Large intestine (tissue), 3 donors: Measurements from ENCODE around the gene CLSTN2. TPM values are rescaled to one million over a fixed set of nuclear protein-coding genes. Genes with fewer than 3 reads are reported as not detected.

Experiments used
- DNase-seq, 2 donors: peaks; one replicate each; pipeline versions ENCODE4 v3.0.0 to v3.0.0-alpha.2; 2013
- H3K27ac ChIP-seq: one replicate; pipeline ENCODE4 v1.5.1; 2013; ENCODE audit warnings: low read length
- H3K27me3 ChIP-seq: 2 replicates; pipeline ENCODE4 v1.6.1; 2013; ENCODE audit warnings: low read length; ENCODE audit not compliant: control insufficient read depth, insufficient read depth
- H3K36me3 ChIP-seq: 2 replicates; pipeline ENCODE4 v1.6.1; 2013; ENCODE audit warnings: low read length; ENCODE audit not compliant: control insufficient read depth, insufficient read depth
- H3K4me1 ChIP-seq: one replicate; pipeline ENCODE4 v1.6.1; 2013; ENCODE audit warnings: low read length; ENCODE audit not compliant: control insufficient read depth, insufficient read depth
- H3K4me3 ChIP-seq: one replicate; pipeline ENCODE4 v1.5.1; 2013; ENCODE audit warnings: low read length
- H3K9me3 ChIP-seq: one replicate; pipeline ENCODE4 v1.6.1; 2013; ENCODE audit warnings: mild to moderate bottlenecking, low read depth, low read length, moderate library complexity; ENCODE audit not compliant: control insufficient read depth
- WGBS: methylation state at CpG from one replicate; pipeline ENCODE4 v1.1.5; 2013; ENCODE audit warnings: low lambda C conversion rate; ENCODE audit not compliant: insufficient coverage; 5-methylcytosine and 5-hydroxymethylcytosine counted together
- polyA plus RNA-seq: library from polyadenylated mRNA; unstranded; fragments of 120-200 nt; gene quantifications from one replicate; pipeline ENCODE4 v1.2.1, GENCODE V29; 2013

CLSTN2 gene
- polyA plus RNA-seq, 1 donor, result 1.8 TPM

GRCh38 chr3:140164156-140164555 lies 229.2 kb downstream of the CLSTN2 start:
- no peak for DNase-seq
- 100% methylated on average over 1 of the region's 2 CpGs for WGBS

DNA sequence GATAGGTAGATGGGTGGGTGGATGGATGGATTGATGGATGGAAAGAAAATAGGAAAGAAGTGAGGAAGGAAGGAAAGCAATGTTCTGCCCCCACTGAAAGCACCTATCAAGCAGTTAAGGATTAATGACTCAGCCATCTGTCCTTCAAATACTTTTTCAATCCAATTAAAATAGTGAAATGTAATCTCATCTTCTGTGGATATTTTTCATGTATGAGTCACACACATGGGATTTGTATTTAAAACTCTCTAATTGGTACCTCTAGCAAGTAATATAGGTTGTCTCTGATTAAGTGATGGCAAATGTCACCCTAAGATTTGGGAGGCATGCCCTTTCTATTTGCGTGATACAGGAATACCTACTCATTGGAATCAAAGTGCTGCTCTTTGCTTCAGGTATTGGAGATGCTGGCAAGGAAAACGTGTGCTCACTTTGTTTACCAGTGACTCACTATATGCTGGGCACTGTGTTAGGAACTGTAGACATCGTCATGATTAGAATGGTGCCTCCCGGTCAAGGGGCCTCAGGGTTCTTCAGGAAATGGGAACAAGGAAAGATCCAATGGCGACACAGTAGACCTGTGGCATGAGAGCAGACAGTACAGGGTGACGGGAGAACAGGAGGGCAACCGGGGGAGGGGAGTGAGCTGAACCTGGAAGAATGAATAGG lies 230.1 kb downstream of the CLSTN2 start:
- no peak overlapping the region for H3K4me3 ChIP-seq
- DNase-seq, result no peak
- no CpG with 5 or more reads among the region's 7 CpGs for WGBS
- no peak overlapping the region for H3K27ac ChIP-seq
- no peaks in the 10 kb centered on the region for H3K36me3 ChIP-seq
- H3K4me1 ChIP-seq, result no peaks in the 10 kb centered on the region
- H3K27me3 ChIP-seq, result no peaks in the 10 kb centered on the region
- no peaks in the 10 kb centered on the region for H3K9me3 ChIP-seq

More at GRCh38 chr3:140164156-140164555, 229.2 kb downstream of the CLSTN2 start:
- H3K36me3 ChIP-seq, result no peaks in the 10 kb centered on the region
- no peaks in the 10 kb centered on the region for H3K4me1 ChIP-seq
- no peak overlapping the region for H3K27ac ChIP-seq
- no peak overlapping the region for H3K4me3 ChIP-seq
- H3K27me3 ChIP-seq, result no peaks in the 10 kb centered on the region
- H3K9me3 ChIP-seq, result no peaks in the 10 kb centered on the region

GRCh38 chr3:140165781-140166180 lies 230.8 kb downstream of the CLSTN2 start:
- H3K36me3 ChIP-seq, result no peaks in the 10 kb centered on the region
- H3K27ac ChIP-seq, result no peak overlapping the region
- H3K4me1 ChIP-seq, result no peaks in the 10 kb centered on the region
- no peaks in the 10 kb centered on the region for H3K27me3 ChIP-seq
- no peak overlapping the region for H3K4me3 ChIP-seq
- H3K9me3 ChIP-seq, result no peaks in the 10 kb centered on the region
- no peak for DNase-seq

- Histone ChIP-seq H3K27me3 (no peaks in the 10 kb centered on the region), H3K27ac (no peak overlapping the region), H3K9me3 (no peaks in the 10 kb centered on the region), H3K36me3 (no peaks in the 10 kb centered on the region), H3K4me1 (no peaks in the 10 kb centered on the region), H3K4me3 (no peak overlapping the region)
- DNase-seq, result no peak
- 80% methylated on average over 1 of the region's 5 CpGs for WGBS
Observed at GRCh38 chr3:140166861-140167599, 232.0 kb downstream of the CLSTN2 start.

- 69% methylated on average over 2 of the region's 5 CpGs for WGBS
- H3K9me3 ChIP-seq, result no peaks in the 10 kb centered on the region
- H3K4me3 ChIP-seq, result no peak overlapping the region
- no peak overlapping the region for H3K27ac ChIP-seq
- no peaks in the 10 kb centered on the region for H3K36me3 ChIP-seq
- H3K27me3 ChIP-seq, result no peaks in the 10 kb centered on the region
- no peak for DNase-seq
- H3K4me1 ChIP-seq, result no peaks in the 10 kb centered on the region
Observed at GRCh38 chr3:140167600-140168281, 232.8 kb downstream of the CLSTN2 start.

GRCh38 chr3:140170612-140171011 lies 235.6 kb downstream of the CLSTN2 start:
- Histone ChIP-seq H3K36me3 (no peaks in the 10 kb centered on the region), H3K4me1 (no peaks in the 10 kb centered on the region), H3K27ac (no peak overlapping the region), H3K4me3 (no peak overlapping the region), H3K9me3 (no peaks in the 10 kb centered on the region), H3K27me3 (no peaks in the 10 kb centered on the region)
- no CpG with 5 or more reads among the region's 1 CpG for WGBS
- no peak for DNase-seq

DNA sequence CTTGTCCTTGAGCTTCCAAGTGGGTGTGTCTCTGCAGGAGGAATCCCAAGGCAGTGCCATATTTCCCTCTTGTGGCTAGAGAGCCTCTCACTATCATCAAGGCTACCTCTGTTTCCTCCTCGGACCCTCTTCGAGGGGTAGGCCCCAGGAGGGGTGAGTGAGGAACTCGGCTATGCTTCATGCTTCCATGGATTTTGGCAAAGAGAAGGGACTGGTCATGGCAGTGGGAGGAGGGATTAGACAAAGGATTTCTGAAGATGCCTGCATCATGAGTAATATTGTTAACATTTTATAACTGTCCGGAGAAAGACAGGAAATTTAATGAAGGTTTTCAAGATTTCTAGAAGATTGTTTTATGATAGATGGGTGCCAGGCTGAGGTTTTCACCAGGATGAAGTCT lies 241.5 kb downstream of the CLSTN2 start:
- Histone ChIP-seq H3K4me1 (no peaks in the 10 kb centered on the region), H3K27ac (no peak overlapping the region), H3K4me3 (no peak overlapping the region), H3K27me3 (no peaks in the 10 kb centered on the region), H3K36me3 (no peaks in the 10 kb centered on the region), H3K9me3 (no peaks in the 10 kb centered on the region)
- no CpG with 5 or more reads among the region's 4 CpGs for WGBS
- DNase-seq, result no peak

DNA sequence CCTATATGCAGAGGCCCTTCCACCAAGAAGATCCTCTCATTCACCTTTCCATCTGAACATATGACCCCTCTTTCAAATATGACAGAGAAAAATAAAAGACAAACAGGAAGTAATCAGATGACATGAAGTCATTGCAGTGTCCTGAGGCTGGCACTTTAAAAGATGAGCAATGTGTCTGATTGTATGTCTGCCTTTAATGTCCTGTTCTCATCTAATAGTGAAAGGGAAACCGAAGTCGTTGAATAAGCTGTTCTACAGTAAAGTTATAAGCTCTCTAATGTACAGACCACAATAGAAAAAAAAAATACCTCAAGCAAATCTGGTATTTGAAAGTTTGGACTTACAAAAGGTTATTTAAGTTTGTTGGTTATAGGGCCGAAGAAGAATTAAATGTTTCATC lies 243.0 kb downstream of the CLSTN2 start:
- DNase-seq, result no peak
- H3K27ac ChIP-seq, result no peak overlapping the region
- H3K27me3 ChIP-seq, result no peaks in the 10 kb centered on the region
- H3K36me3 ChIP-seq, result no peaks in the 10 kb centered on the region
- no peaks in the 10 kb centered on the region for H3K9me3 ChIP-seq
- WGBS, result 100% methylated on average over 2 of the region's 3 CpGs
- H3K4me1 ChIP-seq, result no peaks in the 10 kb centered on the region
- no peak overlapping the region for H3K4me3 ChIP-seq

- H3K4me3 ChIP-seq, result no peak overlapping the region
- no peak overlapping the region for H3K27ac ChIP-seq
- H3K36me3 ChIP-seq, result no peaks in the 10 kb centered on the region
- no peaks in the 10 kb centered on the region for H3K9me3 ChIP-seq
- DNase-seq, result no peak
- H3K27me3 ChIP-seq, result no peaks in the 10 kb centered on the region
- no peaks in the 10 kb centered on the region for H3K4me1 ChIP-seq
- 81% methylated on average over 5 of the region's 5 CpGs for WGBS
Observed at GRCh38 chr3:140178482-140178881, 243.5 kb downstream of the CLSTN2 start.

GRCh38 chr3:140180603-140181002 lies 245.6 kb downstream of the CLSTN2 start:
- no peaks in the 10 kb centered on the region for H3K4me1 ChIP-seq
- no peaks in the 10 kb centered on the region for H3K27me3 ChIP-seq
- no peak for DNase-seq
- H3K36me3 ChIP-seq, result no peaks in the 10 kb centered on the region
- WGBS, result no CpG with 5 or more reads among the region's 1 CpG
- H3K4me3 ChIP-seq, result no peak overlapping the region
- no peak overlapping the region for H3K27ac ChIP-seq
- H3K9me3 ChIP-seq, result no peaks in the 10 kb centered on the region
